Measurements from ENCODE around the gene SEMG2.
A peak's percentile ranks its signal among the peaks of the same experiment; 100 is the strongest.

Gene SEMG2

GRCh38 chr20:45246109-45246508 is 24.9 kb downstream of the SEMG2 start:
- TF ChIP-seq CTCF (IDR thresholded peaks at IDR 0.05; ENCODE audit: poor library complexity, severe bottlenecking): no peak
- no peak for DNase-seq (ENCODE audit: low spot score)
- Histone ChIP-seq H3K27ac (ENCODE audit: poor library complexity, severe bottlenecking) (no peak overlapping the region), H3K4me3 (ENCODE audit: severe bottlenecking) (no peak overlapping the region), H3K4me1 (ENCODE audit: insufficient read depth, poor library complexity, severe bottlenecking) (no peaks in the 10 kb centered on the region), H3K9me3 (ENCODE audit: severe bottlenecking) (no peaks in the 10 kb centered on the region), H3K36me3 (ENCODE audit: low read depth) (no peaks in the 10 kb centered on the region), H3K27me3 (ENCODE audit: insufficient read depth, poor library complexity, severe bottlenecking) (peaks cover 30% of the 10 kb centered on the region)
- ATAC-seq (ENCODE audit: low read depth): no peak

GRCh38 chr20:45247865-45248264 is 26.7 kb downstream of the SEMG2 start:
- Histone ChIP-seq H3K9me3 (ENCODE audit: severe bottlenecking) (no peaks in the 10 kb centered on the region), H3K4me3 (ENCODE audit: severe bottlenecking) (no peak overlapping the region), H3K27me3 (ENCODE audit: insufficient read depth, poor library complexity, severe bottlenecking) (peaks cover 19% of the 10 kb centered on the region), H3K36me3 (ENCODE audit: low read depth) (no peaks in the 10 kb centered on the region), H3K4me1 (ENCODE audit: insufficient read depth, poor library complexity, severe bottlenecking) (no peaks in the 10 kb centered on the region), H3K27ac (ENCODE audit: poor library complexity, severe bottlenecking) (no peak overlapping the region)
- TF ChIP-seq CTCF (IDR thresholded peaks at IDR 0.05; ENCODE audit: poor library complexity, severe bottlenecking): no peak
- ATAC-seq (ENCODE audit: low read depth): no peak
- no peak for DNase-seq (ENCODE audit: low spot score)

- Histone ChIP-seq H3K27ac (ENCODE audit: poor library complexity, severe bottlenecking) (no peak overlapping the region), H3K36me3 (ENCODE audit: low read depth) (no peaks in the 10 kb centered on the region), H3K4me3 (ENCODE audit: severe bottlenecking) (no peak overlapping the region), H3K4me1 (ENCODE audit: insufficient read depth, poor library complexity, severe bottlenecking) (peaks cover 5% of the 10 kb centered on the region), H3K9me3 (ENCODE audit: severe bottlenecking) (no peaks in the 10 kb centered on the region), H3K27me3 (ENCODE audit: insufficient read depth, poor library complexity, severe bottlenecking) (peaks cover 12% of the 10 kb centered on the region)
- ATAC-seq (ENCODE audit: low read depth): no peak
- no peak for DNase-seq (ENCODE audit: low spot score)
- TF ChIP-seq CTCF (IDR thresholded peaks at IDR 0.05; ENCODE audit: poor library complexity, severe bottlenecking): no peak
Measured at GRCh38 chr20:45248609-45249008, 27.4 kb downstream of the SEMG2 start.

GRCh38 chr20:45251884-45252560 is 30.8 kb downstream of the SEMG2 start:
- no peak for TF ChIP-seq CTCF (IDR thresholded peaks at IDR 0.05; ENCODE audit: poor library complexity, severe bottlenecking)
- H3K4me3 ChIP-seq (ENCODE audit: severe bottlenecking): no peak overlapping the region
- DNase-seq (ENCODE audit: low spot score) (no peak), ATAC-seq (ENCODE audit: low read depth) (no peak)
- no peaks in the 10 kb centered on the region for H3K9me3 ChIP-seq (ENCODE audit: severe bottlenecking)
- H3K36me3 ChIP-seq (ENCODE audit: low read depth): no peaks in the 10 kb centered on the region
- H3K27ac ChIP-seq (ENCODE audit: poor library complexity, severe bottlenecking): no peak overlapping the region
- H3K4me1 ChIP-seq (ENCODE audit: insufficient read depth, poor library complexity, severe bottlenecking): peaks cover 25% of the 10 kb centered on the region
- H3K27me3 ChIP-seq (ENCODE audit: insufficient read depth, poor library complexity, severe bottlenecking): peaks cover 8% of the 10 kb centered on the region

- no peaks in the 10 kb centered on the region for H3K27me3 ChIP-seq (ENCODE audit: insufficient read depth, poor library complexity, severe bottlenecking)
- TF ChIP-seq CTCF (IDR thresholded peaks at IDR 0.05; ENCODE audit: poor library complexity, severe bottlenecking): no peak
- no peak overlapping the region for H3K27ac ChIP-seq (ENCODE audit: poor library complexity, severe bottlenecking)
- ATAC-seq (ENCODE audit: low read depth) (peak; percentile 32; the same call in 2 of the 3 replicates), DNase-seq (ENCODE audit: low spot score) (no peak)
- no peak overlapping the region for H3K4me3 ChIP-seq (ENCODE audit: severe bottlenecking)
- H3K9me3 ChIP-seq (ENCODE audit: severe bottlenecking): no peaks in the 10 kb centered on the region
- H3K4me1 ChIP-seq (ENCODE audit: insufficient read depth, poor library complexity, severe bottlenecking): peaks cover 25% of the 10 kb centered on the region
- H3K36me3 ChIP-seq (ENCODE audit: low read depth): no peaks in the 10 kb centered on the region
Measured at GRCh38 chr20:45253261-45253660, 32.1 kb downstream of the SEMG2 start.
